ENCODE data around the gene RABGAP1L. TPM values are rescaled to one million over a fixed set of nuclear protein-coding genes. Genes with fewer than 3 reads are reported as not detected.
A peak's percentile ranks its signal among the peaks of the same experiment; 100 is the strongest.

Gene RABGAP1L
- total RNA-seq, 1 experiment from 2014 or later, result 76.9 TPM

GRCh38 chr1:174247472-174247871, 88.2 kb downstream of the RABGAP1L start:
- POLR2A ChIA-PET, result no interaction called here
- CTCF ChIA-PET, result no interaction called here
- H3K27ac Mint-ChIP-seq, result no peak overlapping the region
- H3K27me3 Mint-ChIP-seq (ENCODE audit: low read depth), result no peaks in the 10 kb centered on the region
- peak; percentile 46; the same call in 1 of the 2 replicates for ATAC-seq
- H3K4me1 Mint-ChIP-seq, result 0 out of 2 replicates have a peak, but pooled peaks cover 3% of the 10 kb centered on the region
- no peaks in the 10 kb centered on the region for H3K9me3 Mint-ChIP-seq
- H3K36me3 Mint-ChIP-seq, result peaks cover 10% of the 10 kb centered on the region
- DNase-seq (ENCODE audit: low spot score), result peak; percentile 20
- H3K4me3 Mint-ChIP-seq, result no peak overlapping the region
- TF ChIP-seq NFATC4 (CRISPR knock-in tag; IDR thresholded peaks at IDR 0.05), result no peak
- TF ChIP-seq FOXP1 (CRISPR knock-in tag; IDR thresholded peaks at IDR 0.05; ENCODE audit: borderline replicate concordance), result no peak
- TF ChIP-seq NFE2L1 (CRISPR knock-in tag; IDR thresholded peaks at IDR 0.05), result no peak
- TF ChIP-seq ELF4 (CRISPR knock-in tag; IDR thresholded peaks at IDR 0.05; ENCODE audit: low read depth), result no peak
- TF ChIP-seq, protein P1, sequence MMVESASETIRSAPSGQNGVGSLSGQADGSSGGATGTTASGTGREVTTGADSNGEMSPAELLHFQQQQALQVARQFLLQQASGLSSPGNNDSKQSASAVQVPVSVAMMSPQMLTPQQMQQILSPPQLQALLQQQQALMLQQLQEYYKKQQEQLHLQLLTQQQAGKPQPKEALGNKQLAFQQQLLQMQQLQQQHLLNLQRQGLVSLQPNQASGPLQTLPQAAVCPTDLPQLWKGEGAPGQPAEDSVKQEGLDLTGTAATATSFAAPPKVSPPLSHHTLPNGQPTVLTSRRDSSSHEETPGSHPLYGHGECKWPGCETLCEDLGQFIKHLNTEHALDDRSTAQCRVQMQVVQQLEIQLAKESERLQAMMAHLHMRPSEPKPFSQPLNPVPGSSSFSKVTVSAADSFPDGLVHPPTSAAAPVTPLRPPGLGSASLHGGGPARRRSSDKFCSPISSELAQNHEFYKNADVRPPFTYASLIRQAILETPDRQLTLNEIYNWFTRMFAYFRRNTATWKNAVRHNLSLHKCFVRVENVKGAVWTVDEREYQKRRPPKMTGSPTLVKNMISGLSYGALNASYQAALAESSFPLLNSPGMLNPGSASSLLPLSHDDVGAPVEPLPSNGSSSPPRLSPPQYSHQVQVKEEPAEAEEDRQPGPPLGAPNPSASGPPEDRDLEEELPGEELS (CRISPR knock-in tag; IDR thresholded peaks at IDR 0.05), result no peak
- TF ChIP-seq JUN (CRISPR knock-in tag; IDR thresholded peaks at IDR 0.05), result no peak
- TF ChIP-seq GRHL2 (CRISPR knock-in tag; IDR thresholded peaks at IDR 0.05; ENCODE audit: insufficient replicate concordance, severe bottlenecking), result no peak
- TF ChIP-seq RELA (CRISPR knock-in tag; IDR thresholded peaks at IDR 0.05; ENCODE audit: borderline replicate concordance), result no peak
- no peak for TF ChIP-seq ATF2 (CRISPR knock-in tag; IDR thresholded peaks at IDR 0.05; ENCODE audit: borderline replicate concordance, low read depth)
- TF ChIP-seq JAZF1 (CRISPR knock-in tag; IDR thresholded peaks at IDR 0.05), result no peak
- no peak for TF ChIP-seq MYBL2 (CRISPR knock-in tag; IDR thresholded peaks at IDR 0.05)
- TF ChIP-seq HMGXB4 (CRISPR knock-in tag; IDR thresholded peaks at IDR 0.05), result no peak
- no peak for TF ChIP-seq ZNF423 (CRISPR knock-in tag; IDR thresholded peaks at IDR 0.05)
- TF ChIP-seq, protein P2, sequence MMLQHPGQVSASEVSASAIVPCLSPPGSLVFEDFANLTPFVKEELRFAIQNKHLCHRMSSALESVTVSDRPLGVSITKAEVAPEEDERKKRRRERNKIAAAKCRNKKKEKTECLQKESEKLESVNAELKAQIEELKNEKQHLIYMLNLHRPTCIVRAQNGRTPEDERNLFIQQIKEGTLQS (CRISPR knock-in tag; conservative IDR thresholded peaks at IDR 0.05), result no peak
- no peak for TF ChIP-seq ZNF317 (CRISPR knock-in tag; IDR thresholded peaks at IDR 0.05; ENCODE audit: borderline replicate concordance, low read depth)
- no peak for TF ChIP-seq PRRX2 (CRISPR knock-in tag; IDR thresholded peaks at IDR 0.05)
- TF ChIP-seq, protein P3, sequence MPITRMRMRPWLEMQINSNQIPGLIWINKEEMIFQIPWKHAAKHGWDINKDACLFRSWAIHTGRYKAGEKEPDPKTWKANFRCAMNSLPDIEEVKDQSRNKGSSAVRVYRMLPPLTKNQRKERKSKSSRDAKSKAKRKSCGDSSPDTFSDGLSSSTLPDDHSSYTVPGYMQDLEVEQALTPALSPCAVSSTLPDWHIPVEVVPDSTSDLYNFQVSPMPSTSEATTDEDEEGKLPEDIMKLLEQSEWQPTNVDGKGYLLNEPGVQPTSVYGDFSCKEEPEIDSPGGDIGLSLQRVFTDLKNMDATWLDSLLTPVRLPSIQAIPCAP (CRISPR knock-in tag; IDR thresholded peaks at IDR 0.05), result no peak

DNA sequence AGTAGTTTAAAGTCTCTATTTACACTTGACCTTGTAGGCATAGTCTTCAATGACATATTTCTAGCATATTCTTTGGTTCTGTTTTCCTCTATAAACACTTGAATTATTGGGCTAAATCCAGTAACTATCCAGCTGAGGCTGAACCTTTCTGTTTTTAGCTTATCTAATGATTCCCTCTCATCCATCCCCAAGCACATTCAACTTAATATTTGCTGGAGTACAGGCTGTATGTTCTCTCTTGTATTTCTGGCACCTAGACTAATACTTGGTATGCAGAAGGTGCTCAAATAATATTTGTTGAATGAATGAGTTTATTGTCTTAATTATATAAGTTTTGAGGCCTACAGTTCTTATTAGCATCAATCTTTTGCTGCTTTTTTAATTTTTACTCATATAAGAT, 88.7 kb downstream of the RABGAP1L start:
- no peak for DNase-seq (ENCODE audit: low spot score)
- ATAC-seq, result no peak
- H3K4me1 Mint-ChIP-seq, result 0 out of 2 replicates have a peak, but pooled peaks cover 3% of the 10 kb centered on the region
- no peaks in the 10 kb centered on the region for H3K9me3 Mint-ChIP-seq
- ChIA-PET CTCF (no interaction called here), POLR2A (no interaction called here)
- no peak overlapping the region for H3K27ac Mint-ChIP-seq
- H3K27me3 Mint-ChIP-seq (ENCODE audit: low read depth), result no peaks in the 10 kb centered on the region
- peaks cover 10% of the 10 kb centered on the region for H3K36me3 Mint-ChIP-seq
- no peak overlapping the region for H3K4me3 Mint-ChIP-seq
- TF ChIP-seq FOXK1 (CRISPR knock-in tag; IDR thresholded peaks at IDR 0.05), result no peak
- TF ChIP-seq ARID4B (CRISPR knock-in tag; IDR thresholded peaks at IDR 0.05; ENCODE audit: borderline replicate concordance), result no peak
- TF ChIP-seq ETV6 (CRISPR knock-in tag; IDR thresholded peaks at IDR 0.05), result no peak
- TF ChIP-seq JUN (CRISPR knock-in tag; IDR thresholded peaks at IDR 0.05), result no peak
- TF ChIP-seq, protein P4, sequence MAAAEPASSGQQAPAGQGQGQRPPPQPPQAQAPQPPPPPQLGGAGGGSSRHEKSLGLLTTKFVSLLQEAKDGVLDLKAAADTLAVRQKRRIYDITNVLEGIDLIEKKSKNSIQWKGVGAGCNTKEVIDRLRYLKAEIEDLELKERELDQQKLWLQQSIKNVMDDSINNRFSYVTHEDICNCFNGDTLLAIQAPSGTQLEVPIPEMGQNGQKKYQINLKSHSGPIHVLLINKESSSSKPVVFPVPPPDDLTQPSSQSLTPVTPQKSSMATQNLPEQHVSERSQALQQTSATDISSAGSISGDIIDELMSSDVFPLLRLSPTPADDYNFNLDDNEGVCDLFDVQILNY (CRISPR knock-in tag; IDR thresholded peaks at IDR 0.05), result no peak
- no peak for TF ChIP-seq ZNF121 (CRISPR knock-in tag; IDR thresholded peaks at IDR 0.05)
- no peak for TF ChIP-seq PRRX2 (CRISPR knock-in tag; IDR thresholded peaks at IDR 0.05)
- TF ChIP-seq, protein P5, sequence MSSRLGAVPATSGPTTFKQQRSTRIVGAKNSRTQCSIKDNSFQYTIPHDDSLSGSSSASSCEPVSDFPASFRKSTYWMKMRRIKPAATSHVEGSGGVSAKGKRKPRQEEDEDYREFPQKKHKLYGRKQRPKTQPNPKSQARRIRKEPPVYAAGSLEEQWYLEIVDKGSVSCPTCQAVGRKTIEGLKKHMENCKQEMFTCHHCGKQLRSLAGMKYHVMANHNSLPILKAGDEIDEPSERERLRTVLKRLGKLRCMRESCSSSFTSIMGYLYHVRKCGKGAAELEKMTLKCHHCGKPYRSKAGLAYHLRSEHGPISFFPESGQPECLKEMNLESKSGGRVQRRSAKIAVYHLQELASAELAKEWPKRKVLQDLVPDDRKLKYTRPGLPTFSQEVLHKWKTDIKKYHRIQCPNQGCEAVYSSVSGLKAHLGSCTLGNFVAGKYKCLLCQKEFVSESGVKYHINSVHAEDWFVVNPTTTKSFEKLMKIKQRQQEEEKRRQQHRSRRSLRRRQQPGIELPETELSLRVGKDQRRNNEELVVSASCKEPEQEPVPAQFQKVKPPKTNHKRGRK (CRISPR knock-in tag; IDR thresholded peaks at IDR 0.05; ENCODE audit: borderline replicate concordance), result no peak
